ENCODE measurements around the gene RFLNA.

RFLNA gene

DNA sequence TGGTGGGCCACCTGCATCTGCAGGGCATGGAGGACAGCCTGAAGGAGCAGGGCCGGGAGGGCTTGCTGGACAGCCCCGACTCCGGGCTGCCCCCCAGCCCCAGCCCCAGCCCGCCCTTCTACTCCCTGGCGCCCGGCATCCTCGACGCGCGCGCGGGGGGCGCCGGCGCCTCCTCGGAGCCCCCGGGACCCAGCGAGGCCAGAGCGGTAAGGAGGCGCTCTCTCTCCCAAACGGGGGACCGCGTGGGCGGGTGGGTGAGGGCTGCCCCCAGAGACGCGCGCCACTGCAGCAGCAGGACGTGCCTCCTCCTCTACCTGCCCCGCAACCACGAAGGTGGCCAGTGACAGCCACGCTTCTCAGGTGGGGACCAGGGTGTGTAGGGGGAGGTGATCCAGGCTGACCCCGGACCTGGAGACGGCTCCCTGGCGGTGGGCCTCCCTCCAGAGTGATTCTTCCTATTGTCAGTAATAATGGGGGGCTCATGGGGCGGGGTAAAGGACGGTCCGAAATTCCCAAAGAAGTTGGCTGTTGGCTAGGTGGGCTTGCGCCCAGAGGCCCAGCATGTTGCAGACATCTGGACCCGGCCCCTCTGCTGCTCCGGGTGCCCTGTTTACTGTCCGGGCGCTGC lies 652 bp downstream of the RFLNA start:
- Histone ChIP-seq H3K9me3 (ENCODE audit: low read length) (no peaks in the 10 kb centered on the region), H2AFZ (ENCODE audit: low read length) (no peak overlapping the region), H4K20me1 (ENCODE audit: insufficient read depth, low read length) (no peaks in the 10 kb centered on the region), H3K79me2 (ENCODE audit: insufficient read depth, low read length) (no peaks in the 10 kb centered on the region), H3K27me3 (ENCODE audit: insufficient read depth, low read length) (no peaks in the 10 kb centered on the region), H3K4me1 (ENCODE audit: insufficient read depth, low read length, severe bottlenecking) (no peaks in the 10 kb centered on the region), H3K9ac (ENCODE audit: low read length) (no peak overlapping the region), H3K36me3 (ENCODE audit: insufficient read depth, low read length) (no peaks in the 10 kb centered on the region), H3F3A (ENCODE audit: insufficient read depth, low read length) (no peaks in the 10 kb centered on the region), H3K9me2 (ENCODE audit: low read depth, low read length) (no peaks in the 10 kb centered on the region), H3K4me2 (ENCODE audit: low read length) (no peak overlapping the region), H3K27ac (ENCODE audit: low read depth, low read length, poor library complexity, severe bottlenecking) (no peak overlapping the region), H3K4me3 (ENCODE audit: low read depth, low read length, poor library complexity, severe bottlenecking) (no peak overlapping the region)
- TF ChIP-seq EZH2 (IDR thresholded peaks at IDR 0.05; ENCODE audit: borderline replicate concordance, low read length): no peak
- TF ChIP-seq, protein P1, sequence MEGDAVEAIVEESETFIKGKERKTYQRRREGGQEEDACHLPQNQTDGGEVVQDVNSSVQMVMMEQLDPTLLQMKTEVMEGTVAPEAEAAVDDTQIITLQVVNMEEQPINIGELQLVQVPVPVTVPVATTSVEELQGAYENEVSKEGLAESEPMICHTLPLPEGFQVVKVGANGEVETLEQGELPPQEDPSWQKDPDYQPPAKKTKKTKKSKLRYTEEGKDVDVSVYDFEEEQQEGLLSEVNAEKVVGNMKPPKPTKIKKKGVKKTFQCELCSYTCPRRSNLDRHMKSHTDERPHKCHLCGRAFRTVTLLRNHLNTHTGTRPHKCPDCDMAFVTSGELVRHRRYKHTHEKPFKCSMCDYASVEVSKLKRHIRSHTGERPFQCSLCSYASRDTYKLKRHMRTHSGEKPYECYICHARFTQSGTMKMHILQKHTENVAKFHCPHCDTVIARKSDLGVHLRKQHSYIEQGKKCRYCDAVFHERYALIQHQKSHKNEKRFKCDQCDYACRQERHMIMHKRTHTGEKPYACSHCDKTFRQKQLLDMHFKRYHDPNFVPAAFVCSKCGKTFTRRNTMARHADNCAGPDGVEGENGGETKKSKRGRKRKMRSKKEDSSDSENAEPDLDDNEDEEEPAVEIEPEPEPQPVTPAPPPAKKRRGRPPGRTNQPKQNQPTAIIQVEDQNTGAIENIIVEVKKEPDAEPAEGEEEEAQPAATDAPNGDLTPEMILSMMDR (IDR thresholded peaks at IDR 0.05; ENCODE audit: low read length): no peak

DNA sequence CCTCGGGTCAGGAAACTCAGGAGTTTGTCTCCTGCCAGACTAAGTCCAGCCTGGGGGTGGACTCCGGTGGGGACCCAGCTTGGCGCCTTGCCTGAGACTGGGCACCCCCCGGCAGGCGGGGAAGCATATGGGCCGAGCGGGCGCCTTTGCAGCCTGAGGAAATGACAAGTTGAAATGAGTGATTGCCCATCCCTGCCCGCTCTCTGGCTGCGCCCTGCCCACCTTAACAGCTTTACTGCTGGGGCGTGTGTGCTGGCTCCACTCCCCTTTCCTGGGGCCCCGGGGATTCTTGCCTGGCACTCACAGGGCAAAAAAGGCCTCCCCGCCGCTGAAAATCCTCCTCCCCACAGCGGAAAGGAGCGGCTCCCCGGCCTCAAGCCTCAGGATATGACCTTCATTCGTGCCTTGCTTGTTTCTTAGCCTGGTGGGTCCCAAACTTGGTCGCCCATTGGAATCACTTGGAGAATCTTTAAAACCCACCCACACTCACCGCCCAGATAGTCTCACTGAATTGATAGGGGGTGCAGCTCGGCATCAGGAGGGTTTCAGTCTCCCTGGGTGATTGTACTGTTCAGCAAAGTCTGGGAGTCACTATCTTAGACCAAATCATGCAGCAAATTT lies 1.5 kb downstream of the RFLNA start:
- Histone ChIP-seq H3K27me3 (ENCODE audit: insufficient read depth, low read length) (no peaks in the 10 kb centered on the region), H3K36me3 (ENCODE audit: insufficient read depth, low read length) (no peaks in the 10 kb centered on the region), H3K4me2 (ENCODE audit: low read length) (no peak overlapping the region), H3K79me2 (ENCODE audit: insufficient read depth, low read length) (no peaks in the 10 kb centered on the region), H3K9me2 (ENCODE audit: low read depth, low read length) (no peaks in the 10 kb centered on the region), H2AFZ (ENCODE audit: low read length) (no peak overlapping the region), H3K4me3 (ENCODE audit: low read depth, low read length, poor library complexity, severe bottlenecking) (no peak overlapping the region), H3K9ac (ENCODE audit: low read length) (no peak overlapping the region), H3K4me1 (ENCODE audit: insufficient read depth, low read length, severe bottlenecking) (no peaks in the 10 kb centered on the region), H3F3A (ENCODE audit: insufficient read depth, low read length) (no peaks in the 10 kb centered on the region), H3K9me3 (ENCODE audit: low read length) (no peaks in the 10 kb centered on the region), H3K27ac (ENCODE audit: low read depth, low read length, poor library complexity, severe bottlenecking) (no peak overlapping the region), H4K20me1 (ENCODE audit: insufficient read depth, low read length) (no peaks in the 10 kb centered on the region)
- TF ChIP-seq EZH2 (IDR thresholded peaks at IDR 0.05; ENCODE audit: borderline replicate concordance, low read length): no peak
- TF ChIP-seq, protein P1 (IDR thresholded peaks at IDR 0.05; ENCODE audit: low read length): no peak

DNA sequence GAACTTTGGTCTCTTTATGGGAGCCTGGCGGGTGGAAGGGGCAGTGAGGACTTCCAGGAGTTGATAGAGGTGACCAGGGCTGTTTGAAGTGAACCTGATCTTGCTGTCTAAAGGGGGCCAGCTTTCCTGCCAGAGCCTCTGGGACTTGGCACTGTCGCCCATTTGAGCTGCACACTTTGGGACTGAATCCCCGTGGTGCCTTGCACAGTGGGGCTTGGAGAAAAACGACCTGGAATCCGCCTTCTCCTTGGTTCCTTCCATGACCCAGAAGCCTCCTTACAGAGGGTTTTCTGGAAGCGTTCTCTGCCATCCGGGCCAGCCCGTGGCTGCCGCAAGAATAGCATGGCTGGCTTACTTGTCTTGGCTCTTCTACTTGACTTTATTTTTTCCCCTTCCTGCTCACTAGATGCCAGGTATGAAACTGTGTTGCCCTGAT lies 2.0 kb downstream of the RFLNA start:
- no peak overlapping the region for H3K4me3 ChIP-seq (ENCODE audit: low read depth, low read length, poor library complexity, severe bottlenecking)
- TF ChIP-seq EZH2 (IDR thresholded peaks at IDR 0.05; ENCODE audit: borderline replicate concordance, low read length): no peak
- TF ChIP-seq, protein P1 (IDR thresholded peaks at IDR 0.05; ENCODE audit: low read length): no peak
- no peaks in the 10 kb centered on the region for H3K9me2 ChIP-seq (ENCODE audit: low read depth, low read length)
- H3K9ac ChIP-seq (ENCODE audit: low read length): no peak overlapping the region
- H3K4me1 ChIP-seq (ENCODE audit: insufficient read depth, low read length, severe bottlenecking): no peaks in the 10 kb centered on the region
- no peak overlapping the region for H3K27ac ChIP-seq (ENCODE audit: low read depth, low read length, poor library complexity, severe bottlenecking)
- no peaks in the 10 kb centered on the region for H3F3A ChIP-seq (ENCODE audit: insufficient read depth, low read length)
- H3K4me2 ChIP-seq (ENCODE audit: low read length): no peak overlapping the region
- no peaks in the 10 kb centered on the region for H4K20me1 ChIP-seq (ENCODE audit: insufficient read depth, low read length)
- H3K36me3 ChIP-seq (ENCODE audit: insufficient read depth, low read length): no peaks in the 10 kb centered on the region
- H3K9me3 ChIP-seq (ENCODE audit: low read length): no peaks in the 10 kb centered on the region
- no peak overlapping the region for H2AFZ ChIP-seq (ENCODE audit: low read length)
- no peaks in the 10 kb centered on the region for H3K79me2 ChIP-seq (ENCODE audit: insufficient read depth, low read length)
- no peaks in the 10 kb centered on the region for H3K27me3 ChIP-seq (ENCODE audit: insufficient read depth, low read length)
